ENCODE results near the gene KLRB1. TPM values are rescaled to one million over a fixed set of nuclear protein-coding genes. Genes with fewer than 3 reads are reported as not detected.

KLRB1 gene
- polyA plus RNA-seq, result 0.23 TPM in 1 of 2 replicates, not detected in the other

DNA sequence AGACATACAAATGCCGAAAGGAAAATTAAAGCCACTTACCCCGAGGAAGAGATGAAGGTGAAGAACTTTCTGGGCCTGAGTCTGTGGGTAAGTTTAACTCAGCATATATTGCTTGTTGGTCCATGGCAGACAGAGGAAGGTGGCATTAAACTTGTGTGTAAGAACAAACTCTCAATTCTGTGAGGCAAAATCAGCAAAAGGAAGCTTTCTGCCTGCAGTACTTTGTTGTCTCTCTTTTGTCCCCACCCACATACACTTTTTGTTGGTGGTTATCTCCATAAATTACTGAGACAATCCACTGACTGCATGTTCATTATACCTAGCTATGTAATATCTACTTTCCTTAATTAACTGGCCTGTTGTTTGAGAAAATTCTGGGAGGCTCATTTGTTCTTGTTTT is at the start of gene KLRB1:
KLRB1 (minus strand) TSS at position 201 of the 400 bp plus-strand sequence; CDS start at position 124, 77 bp downstream.

Other genes with a start within 250 kb of the KLRB1 start
- 4.9 TPM in 1 of 2 replicates, not detected in the other for gene CLEC2D, start 61.8 kb upstream of the KLRB1 start, polyA plus RNA-seq
- gene CLECL1, start 125.2 kb upstream of the KLRB1 start, polyA plus RNA-seq, result not detected in 2 replicates
- gene CD69, start 153.0 kb upstream of the KLRB1 start, polyA plus RNA-seq, result 0.24 TPM in 1 of 2 replicates, not detected in the other
- not detected in 2 replicates for gene KLRF1, start 219.6 kb upstream of the KLRB1 start, polyA plus RNA-seq